ENCODE results near the gene CCNJL. TPM values are rescaled to one million over a fixed set of nuclear protein-coding genes. Genes with fewer than 3 reads are reported as not detected.

CCNJL gene
- total RNA-seq, 1 donor from 2014 or later, result 9.4 TPM

DNA sequence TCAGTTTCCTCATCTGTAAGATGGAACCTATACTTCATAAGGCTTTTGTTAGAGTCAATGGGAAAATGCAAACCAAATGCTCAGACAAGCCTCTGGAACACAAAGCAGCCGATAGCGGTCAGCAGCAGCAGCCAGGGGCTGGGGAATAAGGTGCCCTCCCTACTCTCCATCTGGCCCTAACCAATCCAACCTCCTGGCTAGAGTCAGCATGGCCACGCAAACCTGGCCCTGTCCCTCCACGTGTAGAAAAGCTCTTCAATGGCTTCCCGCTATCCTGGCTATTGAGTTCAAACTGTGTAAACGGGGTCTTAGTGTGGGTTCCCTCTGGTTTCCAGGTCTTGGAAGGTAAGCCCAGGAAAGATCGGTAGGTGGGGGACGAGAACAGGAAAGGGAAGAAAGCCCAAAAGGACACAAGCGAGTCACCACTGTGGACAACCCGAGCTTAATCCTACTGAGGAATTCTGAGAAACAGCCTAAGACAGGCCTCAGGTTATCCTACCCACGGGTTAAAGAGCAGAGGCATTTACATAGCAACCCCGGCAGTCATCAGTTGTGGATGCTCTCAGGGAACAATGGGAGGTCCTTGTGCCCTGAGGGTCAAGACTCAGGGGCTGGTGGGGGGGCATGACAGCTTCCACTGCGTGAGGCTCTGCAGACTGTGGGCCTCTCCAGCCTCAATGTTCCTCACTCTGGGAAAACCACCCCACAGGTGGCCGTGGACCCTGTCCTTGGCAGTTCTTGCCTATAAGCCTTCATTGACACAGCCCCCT lies 52.2 kb downstream of the CCNJL start:
- Histone ChIP-seq H3K79me2 (ENCODE audit: low read depth) (no peaks in the 10 kb centered on the region), H4K20me1 (ENCODE audit: low read depth) (peaks cover 17% of the 10 kb centered on the region), H3F3A (ENCODE audit: low read depth) (peaks cover 27% of the 10 kb centered on the region), H3K9ac (no peak overlapping the region), H2AFZ (replicated peaks) (no peak overlapping the region), H3K27ac (no peak overlapping the region), H3K36me3 (no peaks in the 10 kb centered on the region), H3K27me3 (no peaks in the 10 kb centered on the region), H3K9me3 (ENCODE audit: low read depth) (no peaks in the 10 kb centered on the region), H3K4me3 (no peak overlapping the region), H3K4me2 (peak overlapping the region; percentile 17), H3K4me1 (peaks cover 46% of the 10 kb centered on the region)
- no peak for TF ChIP-seq EZH2phosphoT487 (IDR thresholded peaks at IDR 0.05)
- no peak for TF ChIP-seq EZH2 (IDR thresholded peaks at IDR 0.05)
- TF ChIP-seq CTCF (IDR thresholded peaks at IDR 0.05), result no peak
- H3K27me3 Mint-ChIP-seq (ENCODE audit: insufficient read depth, low read depth), result peaks cover 5% of the 10 kb centered on the region
- no peaks in the 10 kb centered on the region for H3K9me3 Mint-ChIP-seq
- peak overlapping the region; percentile 16 for H3K4me3 Mint-ChIP-seq
- H3K4me1 Mint-ChIP-seq, result peaks cover 49% of the 10 kb centered on the region
- H3K36me3 Mint-ChIP-seq, result peaks cover 18% of the 10 kb centered on the region
- peak; percentile 45 for DNase-seq (ENCODE audit: low spot score)
- peak overlapping the region; percentile 78 for H3K27ac Mint-ChIP-seq

DNA sequence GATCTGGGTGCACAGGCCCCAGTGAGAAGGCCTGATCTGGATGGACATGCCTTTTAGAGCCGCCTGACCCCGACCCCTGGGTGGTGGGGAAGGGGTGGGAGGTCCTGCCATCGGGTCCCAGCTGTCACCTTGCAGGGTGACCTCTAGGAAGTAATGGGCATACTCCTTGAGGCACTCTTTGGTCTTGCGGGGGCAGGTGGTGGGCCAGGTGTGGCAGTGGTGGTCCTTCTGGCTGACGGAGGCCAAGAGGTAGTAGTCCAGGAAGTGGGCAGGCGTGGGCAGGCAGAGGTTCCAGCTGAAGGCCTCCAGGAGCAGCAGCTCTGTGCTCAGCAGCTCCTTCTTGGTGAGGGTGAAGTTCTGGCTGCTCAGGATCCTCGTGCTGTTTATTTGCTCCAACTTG lies 53.0 kb downstream of the CCNJL start:
- Histone ChIP-seq H3K79me2 (ENCODE audit: low read depth) (no peaks in the 10 kb centered on the region), H3K36me3 (no peaks in the 10 kb centered on the region), H3K27ac (no peak overlapping the region), H3K27me3 (no peaks in the 10 kb centered on the region), H3F3A (ENCODE audit: low read depth) (peaks cover 27% of the 10 kb centered on the region), H3K4me2 (no peak overlapping the region), H3K4me1 (peaks cover 43% of the 10 kb centered on the region), H3K9ac (no peak overlapping the region), H3K4me3 (no peak overlapping the region), H4K20me1 (ENCODE audit: low read depth) (peaks cover 17% of the 10 kb centered on the region), H3K9me3 (ENCODE audit: low read depth) (no peaks in the 10 kb centered on the region), H2AFZ (replicated peaks) (no peak overlapping the region)
- Mint-ChIP-seq H3K36me3 (peaks cover 16% of the 10 kb centered on the region), H3K27me3 (ENCODE audit: insufficient read depth, low read depth) (peaks cover 5% of the 10 kb centered on the region), H3K4me3 (no peak overlapping the region), H3K27ac (no peak overlapping the region), H3K4me1 (peaks cover 42% of the 10 kb centered on the region), H3K9me3 (no peaks in the 10 kb centered on the region)
- TF ChIP-seq EZH2phosphoT487 (IDR thresholded peaks at IDR 0.05) (no peak), CTCF (IDR thresholded peaks at IDR 0.05) (no peak), EZH2 (IDR thresholded peaks at IDR 0.05) (no peak)
- DNase-seq (ENCODE audit: low spot score), result no peak

DNA sequence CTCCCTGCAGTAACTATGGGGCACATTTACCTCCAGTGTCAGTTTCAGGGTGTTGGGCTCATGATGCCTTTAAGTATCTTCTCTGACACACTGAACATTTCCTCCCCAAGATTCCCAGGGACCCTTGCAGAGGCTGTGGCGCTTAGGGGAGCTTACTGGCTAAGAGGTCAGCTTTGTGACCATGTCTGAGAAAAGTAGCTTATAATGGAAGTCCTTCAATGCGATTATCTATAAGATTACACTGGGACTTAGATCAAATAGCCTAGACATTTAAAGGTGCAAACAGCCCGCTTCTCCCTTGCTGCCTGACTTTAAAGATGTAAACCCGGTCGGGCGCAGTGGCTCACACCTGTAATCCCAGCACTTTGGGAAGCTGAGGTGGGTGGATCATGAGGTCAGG lies 57.7 kb downstream of the CCNJL start:
- Histone ChIP-seq H3K9ac (no peak overlapping the region), H3K4me1 (no peaks in the 10 kb centered on the region), H3K4me2 (no peak overlapping the region), H3K27me3 (no peaks in the 10 kb centered on the region), H2AFZ (replicated peaks) (no peak overlapping the region), H3K4me3 (no peak overlapping the region), H3K9me3 (ENCODE audit: low read depth) (no peaks in the 10 kb centered on the region), H3K36me3 (no peaks in the 10 kb centered on the region), H3F3A (ENCODE audit: low read depth) (no peaks in the 10 kb centered on the region), H3K79me2 (ENCODE audit: low read depth) (no peaks in the 10 kb centered on the region), H4K20me1 (ENCODE audit: low read depth) (no peaks in the 10 kb centered on the region), H3K27ac (no peak overlapping the region)
- Mint-ChIP-seq H3K4me1 (peaks cover 15% of the 10 kb centered on the region), H3K27me3 (ENCODE audit: insufficient read depth, low read depth) (peaks cover 9% of the 10 kb centered on the region), H3K4me3 (no peak overlapping the region), H3K36me3 (peaks cover 27% of the 10 kb centered on the region), H3K27ac (no peak overlapping the region), H3K9me3 (no peaks in the 10 kb centered on the region)
- no peak for DNase-seq (ENCODE audit: low spot score)
- TF ChIP-seq EZH2phosphoT487 (IDR thresholded peaks at IDR 0.05) (no peak), EZH2 (IDR thresholded peaks at IDR 0.05) (no peak), CTCF (IDR thresholded peaks at IDR 0.05) (no peak)
